ENCODE measurements around the gene TGM1.
"Not testable (repeated sequence)": the region's sequence is repeated elsewhere in the genome, so short reads cannot be mapped to it uniquely, and the experiment has no call there.

- TF ChIP-seq CTCF (IDR thresholded peaks at IDR 0.05 in 2 of 3, conservative IDR thresholded peaks at IDR 0.05 in 1 of 3; ENCODE audit: control insufficient read depth in 2 of 3, extremely low read depth in 1 of 3, insufficient read depth in 1 of 3, low read depth in 3 of 3, low read length in 3 of 3); RFX5 (IDR thresholded peaks at IDR 0.05; ENCODE audit: low read depth, low read length); NR2C2 (IDR thresholded peaks at IDR 0.05; ENCODE audit: borderline replicate concordance, control insufficient read depth, insufficient read length, low read depth); SMAD1 (IDR thresholded peaks at IDR 0.05; ENCODE audit: low read depth, partially characterized antibody); EP300 (IDR thresholded peaks at IDR 0.05; ENCODE audit: borderline replicate concordance in 1 of 2, control insufficient read depth in 1 of 2, low read depth in 2 of 2, low read length in 2 of 2); CHD1 (IDR thresholded peaks at IDR 0.05; ENCODE audit: low read depth, low read length): not testable (repeated sequence)
Measured at GRCh38 chr14:24222987-24223386, 40.0 kb downstream of the TGM1 start.
